Neuronal stem cell (in vitro differentiated cells): ENCODE data around the gene MMP8.
"Not testable (repeated sequence)": the region's sequence is repeated elsewhere in the genome, so short reads cannot be mapped to it uniquely, and the experiment has no call there.

ENCODE experiments used
- DNase-seq: peaks from one replicate; pipeline ENCODE4 v3.0.0-alpha.2; 2013; ENCODE audit warnings: low spot score
- H2AFZ ChIP-seq: one replicate; pipeline ENCODE4 v1.6.1; 2013; ENCODE audit warnings: mild to moderate bottlenecking, low read length, inconsistent platforms
- H2AK5ac ChIP-seq: 2 replicates; pipeline ENCODE4 v1.6.1; 2013; ENCODE audit warnings: low read depth, mild to moderate bottlenecking, inconsistent platforms, low read length, moderate library complexity, mixed read lengths
- H2BK120ac ChIP-seq: 2 replicates; pipeline ENCODE4 v1.6.1; 2013; ENCODE audit warnings: low read depth, mild to moderate bottlenecking, inconsistent platforms, low read length, moderate library complexity, mixed read lengths
- H2BK12ac ChIP-seq: one replicate; pipeline ENCODE4 v1.6.1; 2013; ENCODE audit warnings: low read length, inconsistent platforms
- H2BK15ac ChIP-seq: 2 replicates; pipeline ENCODE4 v1.6.1; 2013; ENCODE audit warnings: mild to moderate bottlenecking, low read length, inconsistent platforms, mixed read lengths
- H2BK5ac ChIP-seq: one replicate; pipeline ENCODE4 v1.6.1; 2013; ENCODE audit warnings: inconsistent platforms, mild to moderate bottlenecking, low read length, moderate library complexity
- H3K14ac ChIP-seq: one replicate; pipeline ENCODE4 v1.6.1; 2013; ENCODE audit warnings: low read length, inconsistent platforms
- H3K18ac ChIP-seq: 2 replicates; pipeline ENCODE4 v1.6.1; 2013; ENCODE audit warnings: low read length, inconsistent platforms
- H3K23ac ChIP-seq: 2 replicates; pipeline ENCODE4 v1.6.1; 2013; ENCODE audit warnings: low read depth, mild to moderate bottlenecking, mixed read lengths, low read length, inconsistent platforms; ENCODE audit not compliant: poor library complexity
- H3K27ac ChIP-seq: replicated peaks from 3 replicates; pipeline ENCODE4 v1.5.1; 2013; ENCODE audit warnings: low read length, inconsistent platforms
- H3K27me3 ChIP-seq, 3 experiments: 2 replicates each; pipeline ENCODE4 v1.6.1; 2013; ENCODE audit warnings: low read length in 3 of 3, mild to moderate bottlenecking in 2 of 3, inconsistent platforms in 1 of 3, low read depth in 1 of 3, mixed read lengths in 1 of 3, moderate library complexity in 1 of 3; ENCODE audit not compliant: control insufficient read depth in 3 of 3, insufficient read depth in 3 of 3
- H3K36me3 ChIP-seq, 2 donors: replicated peaks in 1 of 2; 2 replicates each; pipeline ENCODE4 v1.6.1; 2013; ENCODE audit warnings: low read length in 2 of 2; ENCODE audit not compliant: control insufficient read depth in 2 of 2, insufficient read depth in 2 of 2
- H3K4ac ChIP-seq: 2 replicates; pipeline ENCODE4 v1.6.1; 2013; ENCODE audit warnings: inconsistent platforms, mild to moderate bottlenecking, low read length, moderate library complexity
- H3K4me1 ChIP-seq, 2 donors: 1 replicate in 1 of 2; 2 replicates in 1 of 2; pipeline ENCODE4 v1.6.1; 2013; ENCODE audit warnings: low read length in 2 of 2, low read depth in 1 of 2; ENCODE audit not compliant: control insufficient read depth in 2 of 2, insufficient read depth in 1 of 2
- H3K4me2 ChIP-seq: one replicate; pipeline ENCODE4 v1.6.1; 2013; ENCODE audit warnings: mild to moderate bottlenecking, low read length, inconsistent platforms; ENCODE audit not compliant: insufficient read depth, poor library complexity, severe bottlenecking
- H3K4me3 ChIP-seq, 2 donors: 2 replicates each; pipeline ENCODE4 v1.5.1; 2013; ENCODE audit warnings: low read length in 2 of 2, mild to moderate bottlenecking in 2 of 2, inconsistent platforms in 1 of 2, moderate library complexity in 1 of 2
- H3K79me1 ChIP-seq: one replicate; pipeline ENCODE4 v1.6.1; 2013; ENCODE audit warnings: low read depth, mild to moderate bottlenecking, inconsistent platforms, low read length, moderate library complexity
- H3K9ac ChIP-seq: one replicate; pipeline ENCODE4 v1.6.1; 2013; ENCODE audit warnings: mild to moderate bottlenecking, low read depth, low read length, inconsistent platforms; ENCODE audit not compliant: poor library complexity
- H3K9me3 ChIP-seq, 2 donors: replicated peaks in 1 of 2; 2 replicates each; pipeline versions ENCODE3 to v1.6.1; 2013; ENCODE audit warnings: low read length in 2 of 2, mild to moderate bottlenecking in 2 of 2, inconsistent platforms in 1 of 2, low read depth in 1 of 2, mixed read lengths in 1 of 2, moderate library complexity in 1 of 2; ENCODE audit not compliant: control insufficient read depth in 2 of 2, insufficient read depth in 1 of 2
- H4K8ac ChIP-seq: one replicate; pipeline ENCODE4 v1.6.1; 2013; ENCODE audit warnings: low read depth, mild to moderate bottlenecking, inconsistent platforms, low read length, moderate library complexity
- H4K91ac ChIP-seq: one replicate; pipeline ENCODE4 v1.6.1; 2013; ENCODE audit warnings: low read length, low read depth, mild to moderate bottlenecking, inconsistent platforms; ENCODE audit not compliant: poor library complexity
- WGBS, 2 donors: extraction: QIAGEN DNeasy Blood & Tissue Kit; methylation state at CpG; one replicate each; pipeline ENCODE4 v1.1.7; 2013; ENCODE audit warnings: missing lambda C conversion rate in 2 of 2, mixed read lengths in 1 of 2; ENCODE audit not compliant: insufficient read length in 2 of 2, insufficient replicate concordance in 1 of 2; ENCODE audit errors: extremely low coverage in 2 of 2; 5-methylcytosine and 5-hydroxymethylcytosine counted together

The MMP8 gene

DNA sequence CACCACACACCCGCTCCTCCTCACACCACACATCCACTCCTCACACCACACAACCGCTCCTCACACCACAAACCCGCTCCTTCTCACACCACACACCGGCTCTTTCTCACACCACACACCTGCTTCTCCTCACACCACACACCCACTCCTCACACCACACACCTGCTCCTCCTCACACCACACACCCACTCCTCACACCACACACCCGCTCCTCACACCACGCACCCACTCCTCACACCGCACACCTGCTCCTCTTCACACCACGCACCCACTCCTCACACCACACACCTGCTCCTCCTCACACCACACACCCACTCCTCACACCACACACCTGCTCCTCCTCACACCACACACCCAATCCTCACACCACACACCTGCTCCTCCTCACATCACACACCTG lies 6.2 kb upstream of the MMP8 start:
- H3K18ac ChIP-seq: peak overlapping the region; percentile 57
- not testable (repeated sequence) for H3K4me1 ChIP-seq, H3K36me3 ChIP-seq, H3K27me3 ChIP-seq, H2BK120ac ChIP-seq, H2BK5ac ChIP-seq, H4K91ac ChIP-seq, H3K27ac ChIP-seq, DNase-seq, H3K9me3 ChIP-seq, H2AFZ ChIP-seq, H3K79me1 ChIP-seq
- H3K4ac ChIP-seq: peak overlapping the region; percentile 76
- H4K8ac ChIP-seq: peak overlapping the region; percentile 76
- peak overlapping the region; percentile 14 for H3K4me2 ChIP-seq
- WGBS, 2 donors: 88 to 94% methylated on average over 2 to 7 of the region's 8 CpGs
- peak overlapping the region; percentile 82 for H2AK5ac ChIP-seq
- peak overlapping the region; percentile 90 for H3K23ac ChIP-seq
- H3K4me3 ChIP-seq: peak overlapping the region in 1 of 2 donors; percentile 69
- peak overlapping the region; percentile 91 for H2BK12ac ChIP-seq
- peak overlapping the region; percentile 94 for H3K14ac ChIP-seq
- H2BK15ac ChIP-seq: peak overlapping the region; percentile 64
- peak overlapping the region; percentile 74 for H3K9ac ChIP-seq

DNA sequence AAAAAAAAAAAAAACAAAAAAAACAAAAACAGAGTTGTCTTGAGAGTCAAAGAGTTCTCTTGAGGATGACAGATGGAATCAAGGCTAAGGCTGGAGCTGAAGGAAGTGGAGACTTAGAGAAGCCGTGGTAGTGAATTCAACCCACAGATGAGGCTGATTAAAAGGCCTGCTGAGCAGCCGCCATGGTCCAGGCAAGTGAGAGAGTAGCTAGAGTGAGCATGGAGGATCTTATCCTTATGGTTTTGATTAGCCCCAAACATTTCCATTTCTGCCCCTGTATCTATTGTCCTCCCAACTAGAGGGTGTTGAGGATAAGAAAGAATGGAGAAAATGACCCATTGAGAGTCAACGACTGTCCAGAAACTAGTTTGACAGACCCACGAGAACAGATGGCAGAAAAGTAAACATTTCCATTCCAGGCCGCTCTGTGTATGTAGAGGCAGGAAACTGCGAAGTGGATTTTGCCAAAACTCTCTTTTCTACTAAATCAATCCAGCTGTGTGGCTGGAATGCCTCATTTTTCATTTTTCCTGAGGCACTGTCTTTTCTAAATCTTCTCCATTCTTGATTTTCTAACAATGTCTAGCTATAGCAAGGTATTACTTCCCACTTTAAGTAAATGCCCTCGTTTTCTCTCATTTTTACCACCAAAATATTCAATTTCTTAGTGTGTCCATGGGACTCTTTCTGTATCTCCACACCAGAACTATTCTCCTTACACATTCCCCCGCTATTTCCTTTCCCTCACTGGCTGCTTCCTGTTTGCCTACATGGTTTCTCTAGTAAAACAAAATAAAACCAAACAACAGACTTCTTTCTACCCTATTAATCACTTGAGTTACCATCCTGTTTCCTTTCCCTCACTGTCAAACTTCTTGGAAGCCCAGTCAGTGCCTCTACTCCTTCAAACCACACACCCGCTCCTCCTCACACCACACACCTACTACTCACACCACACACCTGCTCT lies 5.4 kb upstream of the MMP8 start:
- H3K4me2 ChIP-seq: no peak overlapping the region
- no peak overlapping the region for H4K8ac ChIP-seq
- peaks cover 3% of the 10 kb centered on the region for H3K79me1 ChIP-seq
- no peak overlapping the region for H3K4ac ChIP-seq
- H2BK12ac ChIP-seq: no peak overlapping the region
- peak overlapping the region; percentile 94 for H3K14ac ChIP-seq
- H3K18ac ChIP-seq: no peak overlapping the region
- H3K23ac ChIP-seq: no peak overlapping the region
- H3K4me1 ChIP-seq: peaks cover 0 to 1% of the 10 kb centered on the region in 2 donors
- H4K91ac ChIP-seq: no peak overlapping the region
- H3K27ac ChIP-seq: no peak overlapping the region
- H2BK15ac ChIP-seq: no peak overlapping the region
- no peak overlapping the region for H2BK5ac ChIP-seq
- peaks cover 0 to 2% of the 10 kb centered on the region in 2 donors for H3K9me3 ChIP-seq
- DNase-seq: no peak
- H3K27me3 ChIP-seq: no peaks in the 10 kb centered on the region
- peaks cover 0 to 2% of the 10 kb centered on the region in 2 donors for H3K36me3 ChIP-seq
- no peak overlapping the region for H2BK120ac ChIP-seq
- H2AFZ ChIP-seq: peak overlapping the region; percentile 27
- no peak overlapping the region for H3K9ac ChIP-seq
- 100% methylated on average over 1 of the region's 9 CpGs; no CpG with 5 or more reads in 1 of the 2 donors for WGBS, 2 donors
- H3K4me3 ChIP-seq: no peak overlapping the region
- H2AK5ac ChIP-seq: no peak overlapping the region

DNA sequence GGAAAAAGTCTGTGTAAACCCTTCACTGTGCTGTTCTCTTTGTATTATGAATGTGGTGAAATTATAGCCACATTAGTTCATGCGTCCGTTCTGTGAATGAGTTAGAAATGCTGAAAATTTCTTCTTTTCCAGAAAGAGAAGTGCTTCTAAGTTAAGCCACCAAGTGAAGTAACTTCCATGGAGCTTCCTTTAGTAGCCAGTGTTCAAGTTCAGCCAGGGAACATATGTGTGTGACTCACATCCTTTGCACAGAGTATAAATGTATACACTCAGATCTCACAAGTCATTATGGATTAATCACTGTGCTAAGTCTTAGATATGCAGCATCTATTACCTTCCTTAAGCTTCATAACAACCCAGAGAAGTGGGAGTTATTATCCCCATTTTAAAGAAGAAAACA lies 3.1 kb upstream of the MMP8 start:
- Histone ChIP-seq H3K27ac (no peak overlapping the region), H2BK15ac (no peak overlapping the region), H3K36me3 (peaks cover 0 to 2% of the 10 kb centered on the region in 2 donors), H3K4me3 (no peak overlapping the region), H3K23ac (no peak overlapping the region), H2BK120ac (no peak overlapping the region), H2AK5ac (no peak overlapping the region), H3K18ac (no peak overlapping the region), H2AFZ (no peak overlapping the region), H4K8ac (no peak overlapping the region), H4K91ac (no peak overlapping the region), H2BK5ac (no peak overlapping the region), H3K14ac (no peak overlapping the region), H3K79me1 (peaks cover 3% of the 10 kb centered on the region), H2BK12ac (no peak overlapping the region), H3K9me3 (peaks cover 0 to 2% of the 10 kb centered on the region in 2 donors), H3K4ac (no peak overlapping the region), H3K27me3 (no peaks in the 10 kb centered on the region), H3K4me1 (peaks cover 0 to 1% of the 10 kb centered on the region in 2 donors), H3K9ac (no peak overlapping the region), H3K4me2 (no peak overlapping the region)
- no peak for DNase-seq
- no CpG with 5 or more reads among the region's 2 CpGs for WGBS, 2 donors

DNA sequence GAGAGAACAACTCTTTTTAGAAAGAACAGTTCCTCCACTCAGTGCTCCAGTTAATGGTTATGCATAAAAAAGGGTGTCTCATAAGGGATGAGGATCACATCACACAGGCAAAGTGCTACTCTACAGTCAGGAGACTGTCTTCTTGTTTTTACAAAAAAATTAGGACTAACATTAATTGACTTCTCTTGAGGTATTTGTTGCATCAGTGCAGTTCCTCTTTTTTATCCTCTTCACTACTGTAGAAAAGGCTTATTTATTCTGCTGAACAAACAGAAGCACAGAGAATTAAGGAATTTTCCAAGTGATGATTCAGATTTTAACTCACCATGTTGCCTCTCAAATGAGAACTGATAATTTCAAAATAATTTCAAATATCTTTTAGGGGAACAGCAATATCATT lies 1.9 kb downstream of the MMP8 start:
- DNase-seq: no peak
- no peak overlapping the region for H2AFZ ChIP-seq
- H4K91ac ChIP-seq: no peak overlapping the region
- no peak overlapping the region for H3K14ac ChIP-seq
- H3K4me1 ChIP-seq: no peaks in the 10 kb centered on the region
- H2BK5ac ChIP-seq: no peak overlapping the region
- no peak overlapping the region for H3K4ac ChIP-seq
- H3K9ac ChIP-seq: no peak overlapping the region
- no peak overlapping the region for H3K4me3 ChIP-seq
- no peak overlapping the region for H3K4me2 ChIP-seq
- H2BK120ac ChIP-seq: no peak overlapping the region
- no peak overlapping the region for H3K18ac ChIP-seq
- no peaks in the 10 kb centered on the region for H3K9me3 ChIP-seq
- H3K23ac ChIP-seq: no peak overlapping the region
- H3K79me1 ChIP-seq: no peaks in the 10 kb centered on the region
- H3K27ac ChIP-seq: no peak overlapping the region
- no peaks in the 10 kb centered on the region for H3K27me3 ChIP-seq
- no peak overlapping the region for H2BK12ac ChIP-seq
- no peaks in the 10 kb centered on the region for H3K36me3 ChIP-seq
- H2AK5ac ChIP-seq: no peak overlapping the region
- no peak overlapping the region for H2BK15ac ChIP-seq
- no peak overlapping the region for H4K8ac ChIP-seq
